H1 (cell line): ENCODE data around the gene ARHGEF28. TPM values are rescaled to one million over a fixed set of nuclear protein-coding genes. Genes with fewer than 3 reads are reported as not detected.

Source experiments
- CTCF ChIA-PET: fragments of 300-600 bp; sonication (Branson Sonifier 250); formaldehyde crosslinking; loops from one replicate; lab custom pipeline; 2021; ENCODE audit not compliant: partially characterized antibody; lab: Charles Lee
- POLR2A ChIA-PET: fragments of 300-600 bp; sonication (Branson Sonifier 250); formaldehyde crosslinking; loops from one replicate; lab custom pipeline; 2021; ENCODE audit warnings: inconsistent platforms; ENCODE audit not compliant: partially characterized antibody; lab: Charles Lee
- DNase-seq, 2 experiments: peaks; one replicate each; pipeline versions ENCODE4 v3.0.0 to v3.0.0-alpha.2; 2010 to 2022; ENCODE audit warnings: low spot score in 2 of 2, low read depth in 1 of 2, mixed read lengths in 1 of 2
- FAIRE-seq: peaks from 2 replicates; lab custom pipeline; 2011; peaks lifted over from hg19 to GRCh38; lab: Jason Lieb, UNC
- H2AFZ ChIP-seq: 2 replicates; pipeline ENCODE4 v1.8.1; 2012; ENCODE audit warnings: low read length, inconsistent platforms
- H2AK5ac ChIP-seq: 2 replicates; pipeline ENCODE4 v1.6.1; 2013; ENCODE audit warnings: low read depth, low read length
- H2BK120ac ChIP-seq: replicated peaks from 2 replicates; pipeline ENCODE3; 2013; ENCODE audit warnings: low read depth, low read length, inconsistent platforms
- H2BK12ac ChIP-seq: 2 replicates; pipeline ENCODE4 v1.6.1; 2013; ENCODE audit warnings: low read depth, low read length
- H2BK15ac ChIP-seq: 2 replicates; pipeline ENCODE4 v1.6.1; 2013; ENCODE audit warnings: low read length
- H2BK20ac ChIP-seq: 2 replicates; pipeline ENCODE4 v1.6.1; 2013; ENCODE audit warnings: low read length
- H2BK5ac ChIP-seq: 2 replicates; pipeline ENCODE4 v1.6.1; 2013; ENCODE audit warnings: low read depth, low read length
- H3K14ac ChIP-seq: 2 replicates; pipeline ENCODE4 v1.6.1; 2013; ENCODE audit warnings: inconsistent platforms; ENCODE audit not compliant: insufficient read length
- H3K18ac ChIP-seq: 2 replicates; pipeline ENCODE4 v1.6.1; 2013; ENCODE audit warnings: low read length; ENCODE audit errors: extremely low read depth
- H3K23ac ChIP-seq: 2 replicates; pipeline ENCODE4 v1.6.1; 2013; ENCODE audit warnings: inconsistent platforms; ENCODE audit not compliant: insufficient read length
- H3K23me2 ChIP-seq: 2 replicates; pipeline ENCODE4 v1.6.1; 2013; ENCODE audit warnings: low read depth, low read length
- H3K27ac ChIP-seq: 2 replicates; pipeline ENCODE4 v1.6.1; 2011; ENCODE audit warnings: low read depth, low read length, inconsistent platforms
- H3K27me3 ChIP-seq, 4 experiments: replicated peaks in 1 of 4; 1 replicate in 1 of 4; 2 replicates in 3 of 4; pipeline versions ENCODE4 v1.6.1 to v1.8.1; 2011 to 2013; ENCODE audit warnings: low read length in 3 of 4, mild to moderate bottlenecking in 3 of 4, inconsistent platforms in 2 of 4, mixed read lengths in 2 of 4, moderate library complexity in 1 of 4; ENCODE audit not compliant: control insufficient read depth in 3 of 4, insufficient read depth in 3 of 4; ENCODE audit errors: extremely low read depth in 1 of 4
- H3K36me3 ChIP-seq, 4 experiments: 2 replicates each; pipeline versions ENCODE4 v1.6.1 to v1.8.1; 2011 to 2013; ENCODE audit warnings: mild to moderate bottlenecking in 4 of 4, low read length in 3 of 4, moderate library complexity in 2 of 4, control low read depth in 1 of 4, inconsistent platforms in 1 of 4; ENCODE audit not compliant: insufficient read depth in 4 of 4, control insufficient read depth in 2 of 4
- H3K4ac ChIP-seq: replicated peaks from 2 replicates; pipeline ENCODE3; 2013; ENCODE audit warnings: low read length, low read depth, mixed read lengths, inconsistent platforms; ENCODE audit not compliant: insufficient read length
- H3K4me1 ChIP-seq, 4 experiments: replicated peaks in 1 of 4; 1 replicate in 1 of 4; 2 replicates in 3 of 4; pipeline versions ENCODE4 v1.6.1 to v1.8.1; 2011 to 2013; ENCODE audit warnings: low read length in 3 of 4, inconsistent platforms in 2 of 4, mixed read lengths in 1 of 4; ENCODE audit not compliant: insufficient read depth in 4 of 4, control insufficient read depth in 3 of 4
- H3K4me2 ChIP-seq, 2 experiments: 2 replicates each; pipeline versions ENCODE4 v1.6.1 to v1.8.1; 2011 to 2013; ENCODE audit warnings: low read depth in 2 of 2, low read length in 2 of 2, control low read depth in 1 of 2, inconsistent platforms in 1 of 2, mild to moderate bottlenecking in 1 of 2; ENCODE audit not compliant: insufficient read depth in 1 of 2
- H3K4me3 ChIP-seq, 4 experiments: fragments of 200-600, 300-600 bp in 1 of 4; sonication (generic), shearing (Covaris generic), sonication (Bioruptor Twin) in 1 of 4; 2 replicates each; pipeline versions ENCODE4 v1.5.1 to v1.8.1; 2011 to 2016; ENCODE audit warnings: low read length in 4 of 4, low read depth in 3 of 4, control low read depth in 2 of 4, inconsistent platforms in 2 of 4, mild to moderate bottlenecking in 2 of 4, mixed read lengths in 1 of 4, moderate library complexity in 1 of 4; ENCODE audit not compliant: insufficient read depth in 2 of 4; ENCODE audit errors: extremely low read depth in 1 of 4
- H3K56ac ChIP-seq: replicated peaks from 2 replicates; pipeline ENCODE3; 2013; ENCODE audit warnings: low read depth, mild to moderate bottlenecking, mixed read lengths, low read length, inconsistent platforms; ENCODE audit not compliant: insufficient read length
- H3K79me1 ChIP-seq: 2 replicates; pipeline ENCODE4 v1.6.1; 2013; ENCODE audit warnings: low read depth, low read length, control low read depth
- H3K79me2 ChIP-seq, 2 experiments: 2 replicates each; pipeline versions ENCODE4 v1.6.1 to v1.8.1; 2012 to 2013; ENCODE audit warnings: low read length in 2 of 2, mild to moderate bottlenecking in 2 of 2, inconsistent platforms in 1 of 2; ENCODE audit not compliant: insufficient read depth in 2 of 2, control insufficient read depth in 1 of 2
- H3K9ac ChIP-seq, 4 experiments: replicated peaks in 1 of 4; 1 replicate in 1 of 4; 2 replicates in 3 of 4; pipeline versions ENCODE4 v1.6.1 to v1.8.1; 2011 to 2013; ENCODE audit warnings: low read depth in 3 of 4, low read length in 3 of 4, control low read depth in 2 of 4, mild to moderate bottlenecking in 2 of 4, moderate library complexity in 2 of 4, inconsistent platforms in 1 of 4; ENCODE audit errors: extremely low read depth in 1 of 4
- H3K9me3 ChIP-seq, 2 experiments: 2 replicates each; pipeline versions ENCODE4 v1.6.1 to v1.8.1; 2012 to 2013; ENCODE audit warnings: mild to moderate bottlenecking in 2 of 2, moderate library complexity in 2 of 2, control low read depth in 1 of 2, inconsistent platforms in 1 of 2, low read depth in 1 of 2, low read length in 1 of 2, mixed read lengths in 1 of 2; ENCODE audit not compliant: insufficient read depth in 2 of 2
- H4K20me1 ChIP-seq, 2 experiments: replicated peaks in 1 of 2; 2 replicates each; pipeline versions ENCODE3 to v1.8.1; 2011 to 2013; ENCODE audit warnings: inconsistent platforms in 2 of 2, low read length in 2 of 2, mild to moderate bottlenecking in 1 of 2; ENCODE audit not compliant: insufficient read depth in 2 of 2, control insufficient read depth in 1 of 2
- H4K5ac ChIP-seq: 2 replicates; pipeline ENCODE4 v1.6.1; 2013; ENCODE audit warnings: low read length, low read depth, mixed read lengths, inconsistent platforms; ENCODE audit not compliant: insufficient read length
- H4K8ac ChIP-seq: 2 replicates; pipeline ENCODE4 v1.8.0; 2013; ENCODE audit warnings: mild to moderate bottlenecking, moderate library complexity, low read length, inconsistent platforms; ENCODE audit not compliant: insufficient read depth; ENCODE audit errors: extremely low read depth
- H4K91ac ChIP-seq: replicated peaks from 2 replicates; pipeline ENCODE3; 2013; ENCODE audit warnings: low read length, mixed read lengths, inconsistent platforms; ENCODE audit not compliant: insufficient read length
- CBX8 ChIP-seq: fragments of 300-800, 300-1000 bp; sonication (generic); IDR thresholded peaks from 2 replicates; pipeline ENCODE4 v1.7.1; 2016; ENCODE audit warnings: low read depth, low read length, borderline replicate concordance
- WGBS, 2 experiments: shearing (Covaris generic) in 1 of 2; methylation state at CpG; one replicate each; pipeline versions ENCODE4 v1.1.6 to v1.1.7; 2013 to 2015; ENCODE audit warnings: low lambda C conversion rate in 2 of 2, mixed read lengths in 2 of 2, inconsistent platforms in 1 of 2, low coverage in 1 of 2, missing lambda C conversion rate in 1 of 2; ENCODE audit not compliant: insufficient replicate concordance in 2 of 2, insufficient coverage in 1 of 2, insufficient read length in 1 of 2; ENCODE audit errors: extremely low coverage in 1 of 2, missing lambda C conversion rate in 1 of 2; 5-methylcytosine and 5-hydroxymethylcytosine counted together
- polyA plus RNA-seq, 7 experiments: library from polyadenylated mRNA; depleted of rRNA in 3 of 7; stranded (reverse) in 5 of 7; unstranded in 2 of 7; fragments of >200 nt in 5 of 7; fragments of 200-250 nt in 2 of 7; gene quantifications; 1 replicate in 5 of 7; 2 replicates in 1 of 7; 4 replicates in 1 of 7; pipeline versions ENCODE4 v1.2.1 to v1.2.3, GENCODE V29; 2011 to 2013; ENCODE audit warnings: missing spikeins in 2 of 7, mixed read lengths in 2 of 7
- total RNA-seq: library from RNA; stranded (reverse); fragmentation: NEBNext Ultra II Directional; extraction: Animal tissue kit (Norgen Biotek cat#: 25700); gene quantifications from 2 replicates; pipeline ENCODE4 v1.2.1, GENCODE V29; 2021

Gene ARHGEF28
- total and polyA plus RNA-seq, 2 of the 8 experiments (the other 6 are each of a cell fraction or from before 2014, with no cell fraction given), result 0.33 to 1.0 TPM

DNA sequence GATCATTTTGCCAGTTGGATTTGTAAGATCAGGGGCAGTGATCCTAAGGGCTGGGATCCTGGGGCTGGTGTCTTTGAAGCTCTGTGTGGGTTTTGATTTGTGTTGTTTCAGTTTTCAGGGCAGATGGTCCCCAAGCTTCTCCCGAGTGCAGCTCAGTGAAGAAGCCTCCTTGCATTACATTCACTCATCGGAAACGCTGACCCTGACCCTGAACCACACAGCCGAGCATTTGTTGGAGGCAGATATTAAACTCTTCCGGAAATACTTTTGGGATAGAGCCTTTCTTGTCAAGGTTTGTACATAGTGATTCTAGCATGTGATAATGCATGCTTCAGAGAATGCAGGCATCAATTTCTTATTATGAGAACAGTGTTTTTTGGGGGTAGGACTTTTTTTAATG, 150.4 kb downstream of the ARHGEF28 start:
- CTCF ChIA-PET, result interaction anchor here (0.6 kb wide), 1 partner anchor 185 kb away, joined by 3 read pairs; no protein-coding TSS in a partner anchor
- no peak for TF ChIP-seq CBX8

More for the DNA sequence above, 150.4 kb downstream of the ARHGEF28 start:
- Histone ChIP-seq H3K23ac (no peak overlapping the region), H3K14ac (no peak overlapping the region), H3K79me1 (no peaks in the 10 kb centered on the region), H3K56ac (no peak overlapping the region), H4K8ac (no peak overlapping the region; the same call in 1 of the 2 replicates), H2AFZ (no peak overlapping the region), H2BK5ac (no peak overlapping the region), H3K18ac (no peak overlapping the region), H4K91ac (no peak overlapping the region), H4K5ac (no peak overlapping the region), H2BK120ac (no peak overlapping the region), H3K27ac (no peak overlapping the region), H2AK5ac (no peak overlapping the region), H3K4me1 (no peaks in the 10 kb centered on the region), H3K9ac (no peak overlapping the region), H3K36me3 (no peaks in the 10 kb centered on the region), H3K79me2 (no peaks in the 10 kb centered on the region), H2BK12ac (no peak overlapping the region), H3K23me2 (no peaks in the 10 kb centered on the region), H3K4me3 (no peak overlapping the region), H3K9me3 (no peaks in the 10 kb centered on the region), H3K4ac (no peak overlapping the region), H3K4me2 (no peak overlapping the region), H4K20me1 (no peaks in the 10 kb centered on the region), H2BK15ac (no peak overlapping the region), H2BK20ac (no peak overlapping the region), H3K27me3 (no peaks in the 10 kb centered on the region)
- POLR2A ChIA-PET, result no interaction called here
- DNase-seq (no peak), FAIRE-seq (no peak)
- WGBS, 2 experiments, result 93% methylated on average over 5 of the region's 5 CpGs; no CpG with 5 or more reads in 1 of the 2 experiments
